C4-2B (cell line): ENCODE measurements around the gene FAM83G.
"Not testable (repeated sequence)": the region's sequence is repeated elsewhere in the genome, so short reads cannot be mapped to it uniquely, and the experiment has no call there.

Source experiments
- CTCF ChIP-seq: fragments of 450-650 bp; conservative IDR thresholded peaks from 2 replicates; pipeline ENCODE4 v1.5.1; 2017; ENCODE audit warnings: mild to moderate bottlenecking
- ZFX ChIP-seq: fragments of 450-650 bp; IDR thresholded peaks from 2 replicates; pipeline ENCODE4 v1.6.1; 2017

- TF ChIP-seq CTCF, ZFX: not testable (repeated sequence)
These were observed 16.6 kb upstream of the FAM83G start for GRCh38 chr17:19021011-19021621.
